GM23338 (cell line): ENCODE results near the gene BEGAIN.

Experiments
- CREB1 ChIP-seq: fragments of 250-450 bp; sonication (Bioruptor Pico); IDR thresholded peaks from 2 replicates; pipeline ENCODE4 v1.5.0; 2020; ENCODE audit warnings: low read depth, mild to moderate bottlenecking, moderate library complexity
- EZH2 ChIP-seq: fragments of 200-600 bp; sonication (generic); IDR thresholded peaks from one replicate; pipeline ENCODE4 v1.8.0; 2017; ENCODE audit warnings: antibody characterized with exemption, mild to moderate bottlenecking, low read depth; ENCODE audit not compliant: unreplicated experiment
- EZH2phosphoT487 ChIP-seq: fragments of 200-600 bp; sonication (generic); IDR thresholded peaks from one replicate; pipeline ENCODE4 v1.8.1; 2018; ENCODE audit warnings: antibody characterized with exemption; ENCODE audit not compliant: unreplicated experiment
- JUNB ChIP-seq: IDR thresholded peaks from one replicate; pipeline ENCODE4 v1.6.1; 2016; ENCODE audit warnings: antibody characterized with exemption; ENCODE audit not compliant: unreplicated experiment
- NANOG ChIP-seq: IDR thresholded peaks from 2 replicates; pipeline ENCODE4 v1.6.1; 2016; ENCODE audit warnings: antibody characterized with exemption, borderline replicate concordance
- POLR2AphosphoS5 ChIP-seq: IDR thresholded peaks from 2 replicates; pipeline ENCODE4 v1.6.1; 2016; ENCODE audit warnings: antibody characterized with exemption, low read depth
- STAT1 ChIP-seq: IDR thresholded peaks from one replicate; pipeline ENCODE4 v1.6.1; 2016; ENCODE audit warnings: antibody characterized with exemption; ENCODE audit not compliant: unreplicated experiment
- TF ChIP-seq, protein P1 (sequence below), 2 experiments: fragments of 200-600 bp in 1 of 2; sonication (generic) in 1 of 2; conservative IDR thresholded peaks; 2 replicates each; pipeline versions ENCODE4 v1.5.1 to v1.6.1; 2016 to 2017; ENCODE audit warnings: antibody characterized with exemption in 2 of 2, low read depth in 2 of 2, mild to moderate bottlenecking in 2 of 2, moderate library complexity in 1 of 2
- TF ChIP-seq, protein P2 (sequence below): IDR thresholded peaks from one replicate; pipeline ENCODE4 v1.6.1; 2018; ENCODE audit warnings: antibody characterized with exemption; ENCODE audit not compliant: unreplicated experiment
- TF ChIP-seq, protein P3 (sequence below): fragments of 250-450 bp; sonication (Bioruptor Pico); IDR thresholded peaks from 2 replicates; pipeline ENCODE4 v1.5.0; 2020; ENCODE audit warnings: mild to moderate bottlenecking, moderate library complexity

DNA sequence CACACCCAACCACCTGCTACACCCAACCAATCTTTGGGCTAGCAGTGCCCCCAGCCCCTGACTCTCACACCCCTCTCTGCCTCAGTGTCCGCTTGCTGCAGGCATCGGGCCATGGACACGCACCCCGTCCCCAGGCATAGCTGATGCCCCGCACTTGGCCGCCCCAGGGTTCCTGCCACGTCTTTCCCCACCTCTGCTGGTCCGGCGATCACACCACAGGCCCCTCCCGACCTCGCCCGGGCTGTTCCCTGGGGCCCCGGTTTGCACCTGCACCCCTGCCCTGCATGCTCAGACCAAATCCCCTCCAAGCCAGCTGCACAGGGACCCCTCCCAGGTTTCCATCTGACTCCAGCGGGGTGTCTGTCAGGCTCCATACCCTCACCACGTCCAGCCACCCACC lies 38.3 kb downstream of the BEGAIN start:
- no peak for TF ChIP-seq EZH2
- TF ChIP-seq, protein P1, sequence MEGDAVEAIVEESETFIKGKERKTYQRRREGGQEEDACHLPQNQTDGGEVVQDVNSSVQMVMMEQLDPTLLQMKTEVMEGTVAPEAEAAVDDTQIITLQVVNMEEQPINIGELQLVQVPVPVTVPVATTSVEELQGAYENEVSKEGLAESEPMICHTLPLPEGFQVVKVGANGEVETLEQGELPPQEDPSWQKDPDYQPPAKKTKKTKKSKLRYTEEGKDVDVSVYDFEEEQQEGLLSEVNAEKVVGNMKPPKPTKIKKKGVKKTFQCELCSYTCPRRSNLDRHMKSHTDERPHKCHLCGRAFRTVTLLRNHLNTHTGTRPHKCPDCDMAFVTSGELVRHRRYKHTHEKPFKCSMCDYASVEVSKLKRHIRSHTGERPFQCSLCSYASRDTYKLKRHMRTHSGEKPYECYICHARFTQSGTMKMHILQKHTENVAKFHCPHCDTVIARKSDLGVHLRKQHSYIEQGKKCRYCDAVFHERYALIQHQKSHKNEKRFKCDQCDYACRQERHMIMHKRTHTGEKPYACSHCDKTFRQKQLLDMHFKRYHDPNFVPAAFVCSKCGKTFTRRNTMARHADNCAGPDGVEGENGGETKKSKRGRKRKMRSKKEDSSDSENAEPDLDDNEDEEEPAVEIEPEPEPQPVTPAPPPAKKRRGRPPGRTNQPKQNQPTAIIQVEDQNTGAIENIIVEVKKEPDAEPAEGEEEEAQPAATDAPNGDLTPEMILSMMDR (conservative IDR thresholded peaks at IDR 0.05; ENCODE audit: low read depth in 2 of 2) = no peak
- TF ChIP-seq NANOG = no peak
- TF ChIP-seq POLR2AphosphoS5 = no peak
- no peak for TF ChIP-seq EZH2phosphoT487
- no peak for TF ChIP-seq STAT1
- TF ChIP-seq, protein P2, sequence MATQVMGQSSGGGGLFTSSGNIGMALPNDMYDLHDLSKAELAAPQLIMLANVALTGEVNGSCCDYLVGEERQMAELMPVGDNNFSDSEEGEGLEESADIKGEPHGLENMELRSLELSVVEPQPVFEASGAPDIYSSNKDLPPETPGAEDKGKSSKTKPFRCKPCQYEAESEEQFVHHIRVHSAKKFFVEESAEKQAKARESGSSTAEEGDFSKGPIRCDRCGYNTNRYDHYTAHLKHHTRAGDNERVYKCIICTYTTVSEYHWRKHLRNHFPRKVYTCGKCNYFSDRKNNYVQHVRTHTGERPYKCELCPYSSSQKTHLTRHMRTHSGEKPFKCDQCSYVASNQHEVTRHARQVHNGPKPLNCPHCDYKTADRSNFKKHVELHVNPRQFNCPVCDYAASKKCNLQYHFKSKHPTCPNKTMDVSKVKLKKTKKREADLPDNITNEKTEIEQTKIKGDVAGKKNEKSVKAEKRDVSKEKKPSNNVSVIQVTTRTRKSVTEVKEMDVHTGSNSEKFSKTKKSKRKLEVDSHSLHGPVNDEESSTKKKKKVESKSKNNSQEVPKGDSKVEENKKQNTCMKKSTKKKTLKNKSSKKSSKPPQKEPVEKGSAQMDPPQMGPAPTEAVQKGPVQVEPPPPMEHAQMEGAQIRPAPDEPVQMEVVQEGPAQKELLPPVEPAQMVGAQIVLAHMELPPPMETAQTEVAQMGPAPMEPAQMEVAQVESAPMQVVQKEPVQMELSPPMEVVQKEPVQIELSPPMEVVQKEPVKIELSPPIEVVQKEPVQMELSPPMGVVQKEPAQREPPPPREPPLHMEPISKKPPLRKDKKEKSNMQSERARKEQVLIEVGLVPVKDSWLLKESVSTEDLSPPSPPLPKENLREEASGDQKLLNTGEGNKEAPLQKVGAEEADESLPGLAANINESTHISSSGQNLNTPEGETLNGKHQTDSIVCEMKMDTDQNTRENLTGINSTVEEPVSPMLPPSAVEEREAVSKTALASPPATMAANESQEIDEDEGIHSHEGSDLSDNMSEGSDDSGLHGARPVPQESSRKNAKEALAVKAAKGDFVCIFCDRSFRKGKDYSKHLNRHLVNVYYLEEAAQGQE = no peak
- TF ChIP-seq CREB1 (CRISPR knock-in tag) = no peak
- TF ChIP-seq, protein P3, sequence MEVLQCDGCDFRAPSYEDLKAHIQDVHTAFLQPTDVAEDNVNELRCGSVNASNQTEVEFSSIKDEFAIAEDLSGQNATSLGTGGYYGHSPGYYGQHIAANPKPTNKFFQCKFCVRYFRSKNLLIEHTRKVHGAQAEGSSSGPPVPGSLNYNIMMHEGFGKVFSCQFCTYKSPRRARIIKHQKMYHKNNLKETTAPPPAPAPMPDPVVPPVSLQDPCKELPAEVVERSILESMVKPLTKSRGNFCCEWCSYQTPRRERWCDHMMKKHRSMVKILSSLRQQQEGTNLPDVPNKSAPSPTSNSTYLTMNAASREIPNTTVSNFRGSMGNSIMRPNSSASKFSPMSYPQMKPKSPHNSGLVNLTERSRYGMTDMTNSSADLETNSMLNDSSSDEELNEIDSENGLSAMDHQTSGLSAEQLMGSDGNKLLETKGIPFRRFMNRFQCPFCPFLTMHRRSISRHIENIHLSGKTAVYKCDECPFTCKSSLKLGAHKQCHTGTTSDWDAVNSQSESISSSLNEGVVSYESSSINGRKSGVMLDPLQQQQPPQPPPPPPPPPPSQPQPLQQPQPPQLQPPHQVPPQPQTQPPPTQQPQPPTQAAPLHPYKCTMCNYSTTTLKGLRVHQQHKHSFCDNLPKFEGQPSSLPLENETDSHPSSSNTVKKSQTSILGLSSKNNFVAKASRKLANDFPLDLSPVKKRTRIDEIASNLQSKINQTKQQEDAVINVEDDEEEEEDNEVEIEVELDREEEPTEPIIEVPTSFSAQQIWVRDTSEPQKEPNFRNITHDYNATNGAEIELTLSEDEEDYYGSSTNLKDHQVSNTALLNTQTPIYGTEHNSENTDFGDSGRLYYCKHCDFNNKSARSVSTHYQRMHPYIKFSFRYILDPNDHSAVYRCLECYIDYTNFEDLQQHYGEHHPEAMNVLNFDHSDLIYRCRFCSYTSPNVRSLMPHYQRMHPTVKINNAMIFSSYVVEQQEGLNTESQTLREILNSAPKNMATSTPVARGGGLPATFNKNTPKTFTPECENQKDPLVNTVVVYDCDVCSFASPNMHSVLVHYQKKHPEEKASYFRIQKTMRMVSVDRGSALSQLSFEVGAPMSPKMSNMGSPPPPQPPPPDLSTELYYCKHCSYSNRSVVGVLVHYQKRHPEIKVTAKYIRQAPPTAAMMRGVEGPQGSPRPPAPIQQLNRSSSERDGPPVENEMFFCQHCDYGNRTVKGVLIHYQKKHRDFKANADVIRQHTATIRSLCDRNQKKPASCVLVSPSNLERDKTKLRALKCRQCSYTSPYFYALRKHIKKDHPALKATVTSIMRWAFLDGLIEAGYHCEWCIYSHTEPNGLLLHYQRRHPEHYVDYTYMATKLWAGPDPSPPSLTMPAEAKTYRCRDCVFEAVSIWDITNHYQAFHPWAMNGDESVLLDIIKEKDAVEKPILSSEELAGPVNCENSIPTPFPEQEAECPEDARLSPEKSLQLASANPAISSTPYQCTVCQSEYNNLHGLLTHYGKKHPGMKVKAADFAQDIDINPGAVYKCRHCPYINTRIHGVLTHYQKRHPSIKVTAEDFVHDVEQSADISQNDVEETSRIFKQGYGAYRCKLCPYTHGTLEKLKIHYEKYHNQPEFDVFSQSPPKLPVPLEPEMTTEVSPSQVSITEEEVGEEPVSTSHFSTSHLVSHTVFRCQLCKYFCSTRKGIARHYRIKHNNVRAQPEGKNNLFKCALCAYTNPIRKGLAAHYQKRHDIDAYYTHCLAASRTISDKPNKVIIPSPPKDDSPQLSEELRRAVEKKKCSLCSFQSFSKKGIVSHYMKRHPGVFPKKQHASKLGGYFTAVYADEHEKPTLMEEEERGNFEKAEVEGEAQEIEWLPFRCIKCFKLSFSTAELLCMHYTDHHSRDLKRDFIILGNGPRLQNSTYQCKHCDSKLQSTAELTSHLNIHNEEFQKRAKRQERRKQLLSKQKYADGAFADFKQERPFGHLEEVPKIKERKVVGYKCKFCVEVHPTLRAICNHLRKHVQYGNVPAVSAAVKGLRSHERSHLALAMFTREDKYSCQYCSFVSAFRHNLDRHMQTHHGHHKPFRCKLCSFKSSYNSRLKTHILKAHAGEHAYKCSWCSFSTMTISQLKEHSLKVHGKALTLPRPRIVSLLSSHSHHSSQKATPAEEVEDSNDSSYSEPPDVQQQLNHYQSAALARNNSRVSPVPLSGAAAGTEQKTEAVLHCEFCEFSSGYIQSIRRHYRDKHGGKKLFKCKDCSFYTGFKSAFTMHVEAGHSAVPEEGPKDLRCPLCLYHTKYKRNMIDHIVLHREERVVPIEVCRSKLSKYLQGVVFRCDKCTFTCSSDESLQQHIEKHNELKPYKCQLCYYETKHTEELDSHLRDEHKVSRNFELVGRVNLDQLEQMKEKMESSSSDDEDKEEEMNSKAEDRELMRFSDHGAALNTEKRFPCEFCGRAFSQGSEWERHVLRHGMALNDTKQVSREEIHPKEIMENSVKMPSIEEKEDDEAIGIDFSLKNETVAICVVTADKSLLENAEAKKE (CRISPR knock-in tag) = no peak
- TF ChIP-seq JUNB = no peak
